GM12872 (cell line): Measurements from ENCODE around the gene CRKL.

Experiments used
- TF ChIP-seq, protein P1 (sequence below): IDR thresholded peaks from 3 replicates; pipeline ENCODE4 v1.5.1; 2011; ENCODE audit warnings: low read depth, mild to moderate bottlenecking, low read length, moderate library complexity; ENCODE audit not compliant: insufficient read depth

CRKL gene

DNA sequence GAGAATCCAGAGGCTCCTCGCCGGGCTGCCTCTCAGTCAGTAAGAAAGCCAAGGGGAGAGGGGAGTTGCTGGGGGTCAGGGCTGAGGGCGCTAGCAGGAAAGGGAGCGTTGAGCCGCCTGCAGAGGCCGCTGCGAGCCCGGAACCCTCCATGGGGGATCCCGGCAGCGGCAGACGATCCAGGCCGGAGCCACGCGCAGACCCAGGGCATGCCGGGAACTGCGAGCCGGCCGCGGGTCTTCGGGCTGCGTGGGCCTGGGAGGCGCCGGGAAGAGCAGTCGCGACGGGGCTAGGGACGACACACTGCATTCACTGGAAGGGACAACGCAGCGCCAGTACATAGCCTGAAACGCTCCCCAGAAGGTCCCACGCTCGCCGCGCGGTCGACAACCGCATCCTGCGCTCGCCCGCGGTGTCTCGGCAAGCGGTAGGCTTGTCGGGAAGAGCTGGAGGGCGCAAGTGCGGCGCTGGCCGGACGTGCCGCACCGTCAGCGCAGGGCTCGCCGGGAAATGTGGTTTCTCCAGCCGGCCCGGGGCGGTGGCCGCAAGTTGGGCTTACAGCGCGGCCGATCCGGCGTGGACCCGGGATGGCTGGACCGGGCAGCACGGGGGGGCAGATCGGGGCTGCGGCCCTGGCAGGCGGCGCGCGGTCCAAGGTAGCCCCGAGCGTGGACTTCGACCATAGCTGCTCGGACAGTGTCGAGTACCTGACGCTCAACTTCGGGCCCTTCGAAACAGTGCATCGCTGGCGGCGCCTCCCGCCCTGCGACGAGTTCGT lies 64.8 kb downstream of the CRKL start, which contains the start of gene LZTR1:
Gene LZTR1 (plus strand): TSS at position 511 of the 776 bp plus-strand sequence. CDS start 75 bp downstream, at position 586.
- TF ChIP-seq, protein P1, sequence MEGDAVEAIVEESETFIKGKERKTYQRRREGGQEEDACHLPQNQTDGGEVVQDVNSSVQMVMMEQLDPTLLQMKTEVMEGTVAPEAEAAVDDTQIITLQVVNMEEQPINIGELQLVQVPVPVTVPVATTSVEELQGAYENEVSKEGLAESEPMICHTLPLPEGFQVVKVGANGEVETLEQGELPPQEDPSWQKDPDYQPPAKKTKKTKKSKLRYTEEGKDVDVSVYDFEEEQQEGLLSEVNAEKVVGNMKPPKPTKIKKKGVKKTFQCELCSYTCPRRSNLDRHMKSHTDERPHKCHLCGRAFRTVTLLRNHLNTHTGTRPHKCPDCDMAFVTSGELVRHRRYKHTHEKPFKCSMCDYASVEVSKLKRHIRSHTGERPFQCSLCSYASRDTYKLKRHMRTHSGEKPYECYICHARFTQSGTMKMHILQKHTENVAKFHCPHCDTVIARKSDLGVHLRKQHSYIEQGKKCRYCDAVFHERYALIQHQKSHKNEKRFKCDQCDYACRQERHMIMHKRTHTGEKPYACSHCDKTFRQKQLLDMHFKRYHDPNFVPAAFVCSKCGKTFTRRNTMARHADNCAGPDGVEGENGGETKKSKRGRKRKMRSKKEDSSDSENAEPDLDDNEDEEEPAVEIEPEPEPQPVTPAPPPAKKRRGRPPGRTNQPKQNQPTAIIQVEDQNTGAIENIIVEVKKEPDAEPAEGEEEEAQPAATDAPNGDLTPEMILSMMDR = peak; percentile 75

DNA sequence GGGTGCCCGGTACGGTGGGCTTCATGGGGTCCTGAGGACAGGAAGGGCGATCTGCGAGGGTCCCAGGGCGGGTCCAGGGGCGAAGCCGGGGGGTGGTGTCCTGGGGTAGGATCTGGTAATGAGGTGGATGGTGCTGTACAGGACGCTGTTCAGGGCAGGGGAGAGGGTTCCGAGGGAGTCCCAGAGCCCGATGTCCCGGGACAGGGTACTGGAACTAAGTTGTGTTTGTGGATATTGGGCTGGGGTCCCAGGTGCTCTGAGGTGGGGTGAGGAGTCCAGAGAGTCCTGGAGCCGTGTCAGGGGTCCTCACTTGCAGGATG lies 65.3 kb downstream of the CRKL start:
- TF ChIP-seq, protein P1 = no peak

DNA sequence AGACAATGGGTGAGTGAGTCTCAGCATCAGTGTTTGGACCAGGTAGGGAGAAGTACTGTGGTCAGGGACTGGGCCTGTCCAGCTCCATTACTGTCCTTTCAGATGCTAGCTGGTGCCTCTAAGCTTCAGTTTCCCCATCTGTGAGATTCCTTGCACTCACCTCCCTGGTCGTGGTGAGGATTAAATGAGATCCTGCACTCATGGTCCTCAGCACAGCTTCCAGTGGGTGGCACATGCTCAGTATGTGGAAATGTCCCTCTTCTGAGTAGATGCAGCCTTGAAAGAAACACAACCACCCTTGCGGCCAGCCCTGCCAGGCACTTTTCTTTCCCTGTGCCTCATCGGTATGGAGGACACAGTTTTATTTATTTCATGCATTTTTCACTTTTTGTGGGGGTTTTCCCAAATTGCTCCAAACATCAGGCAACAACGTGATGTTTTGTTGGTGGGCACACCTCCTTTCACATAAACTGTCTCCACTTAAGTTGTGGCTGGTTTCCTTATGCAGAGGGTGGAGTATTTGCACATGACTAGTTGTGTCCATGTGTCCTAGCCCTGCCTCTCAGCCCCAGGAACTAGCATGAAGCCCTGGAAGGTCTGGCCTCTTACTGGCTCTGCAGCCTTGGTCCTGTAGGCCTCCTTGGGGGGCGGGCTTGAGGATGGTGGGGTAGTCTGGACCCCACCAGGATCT lies 66.0 kb downstream of the CRKL start:
- TF ChIP-seq, protein P1 = no peak

DNA sequence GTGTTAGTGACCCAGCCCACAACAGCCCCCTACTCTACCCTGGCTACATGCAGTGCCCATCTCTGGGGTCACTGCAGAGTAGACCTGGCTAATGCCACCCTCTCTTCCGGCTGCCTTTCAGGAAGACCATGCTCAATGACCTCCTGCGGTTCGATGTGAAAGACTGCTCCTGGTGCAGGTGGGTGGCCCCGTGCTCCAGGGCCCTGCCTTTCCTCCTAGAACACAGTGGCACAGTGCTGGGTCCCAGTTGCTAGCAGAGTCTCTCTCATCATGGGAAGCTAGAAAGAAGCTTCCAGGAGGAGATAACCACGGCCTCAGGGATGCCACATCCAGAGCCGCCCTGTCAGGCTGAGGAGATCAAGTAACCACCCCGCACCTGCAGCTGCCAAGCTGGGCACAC lies 68.5 kb downstream of the CRKL start:
- TF ChIP-seq, protein P1 = no peak

DNA sequence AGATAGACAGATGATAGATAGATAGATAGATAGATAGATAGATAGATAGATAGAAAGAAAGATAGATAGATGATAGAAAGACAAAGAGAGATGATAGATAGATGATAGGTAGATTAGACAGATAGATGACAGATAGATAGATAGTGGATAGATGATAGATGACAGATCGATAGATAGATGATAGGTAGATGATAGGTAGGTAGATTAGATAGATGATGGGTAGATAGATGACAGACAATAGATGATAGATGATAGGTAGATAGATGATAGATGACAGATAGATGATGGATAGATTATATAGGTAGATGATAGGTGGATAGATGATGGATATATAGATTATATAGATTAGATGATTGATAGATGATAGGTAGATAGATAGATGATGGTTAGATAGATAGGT lies 69.2 kb downstream of the CRKL start:
- TF ChIP-seq, protein P1 = no peak

DNA sequence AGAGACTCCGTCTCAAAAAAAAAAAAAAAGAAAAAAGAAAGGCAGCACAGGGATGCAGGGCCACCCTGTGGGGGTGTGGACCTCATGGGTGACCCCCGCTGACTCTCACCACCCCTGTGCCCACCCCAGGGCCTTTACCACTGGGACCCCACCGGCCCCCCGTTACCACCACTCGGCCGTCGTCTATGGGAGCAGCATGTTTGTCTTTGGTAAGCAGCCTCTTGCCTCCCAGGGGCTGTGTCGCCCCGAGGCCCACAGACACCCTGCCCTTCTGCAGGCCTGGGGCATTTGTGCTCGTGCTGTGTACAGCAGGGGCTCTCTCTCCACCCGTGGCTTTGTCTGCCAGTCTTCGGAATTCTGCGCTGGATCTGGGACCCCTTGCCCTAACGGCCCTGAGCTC lies 70.2 kb downstream of the CRKL start:
- TF ChIP-seq, protein P1 = no peak

DNA sequence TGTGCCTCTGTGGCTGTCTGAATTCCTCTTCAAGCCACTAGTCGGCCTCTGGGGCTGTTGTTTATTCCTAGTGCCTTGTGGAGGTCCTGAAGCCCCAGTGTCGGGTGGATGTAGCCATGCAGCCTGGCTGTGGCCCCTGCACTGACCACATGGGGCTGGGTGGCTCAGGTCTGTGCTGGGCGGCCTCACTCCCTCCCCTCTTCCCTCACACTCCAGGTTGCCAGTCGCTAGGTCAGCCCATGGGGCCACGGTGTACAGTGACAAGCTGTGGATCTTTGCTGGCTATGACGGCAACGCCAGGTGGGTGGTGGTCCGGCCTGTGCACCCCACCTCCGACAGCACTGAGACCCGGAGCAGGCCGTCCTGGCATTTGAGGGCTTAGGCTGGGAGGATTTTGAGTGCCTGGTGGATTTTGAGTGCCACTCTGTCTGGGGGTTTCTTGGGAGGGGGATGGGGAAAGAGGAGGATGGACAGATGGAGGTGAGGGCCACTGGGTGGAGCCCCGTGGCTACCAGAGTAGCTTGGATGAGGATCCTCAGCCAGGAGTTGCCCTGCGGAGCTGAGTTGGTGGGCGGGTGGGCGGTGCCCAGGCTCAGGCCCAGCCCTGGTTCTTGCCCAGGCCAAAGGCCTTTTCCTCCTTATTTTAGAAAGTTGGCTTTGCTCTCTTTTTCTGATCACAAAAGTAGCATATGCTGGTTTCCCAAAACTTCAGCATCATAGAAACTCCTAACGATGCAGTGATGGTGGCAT lies 71.5 kb downstream of the CRKL start:
- TF ChIP-seq, protein P1 = no peak
